HG02938 (cell line): ENCODE data around the gene RNF113B.

Experiments used
- ATAC-seq: cut with Tn5 transposase; IDR thresholded peaks from one replicate; pipeline ENCODE4 v1.9.1; 2021; ENCODE audit warnings: mild to moderate bottlenecking, moderate library complexity; ENCODE audit not compliant: unreplicated experiment

RNF113B gene

DNA sequence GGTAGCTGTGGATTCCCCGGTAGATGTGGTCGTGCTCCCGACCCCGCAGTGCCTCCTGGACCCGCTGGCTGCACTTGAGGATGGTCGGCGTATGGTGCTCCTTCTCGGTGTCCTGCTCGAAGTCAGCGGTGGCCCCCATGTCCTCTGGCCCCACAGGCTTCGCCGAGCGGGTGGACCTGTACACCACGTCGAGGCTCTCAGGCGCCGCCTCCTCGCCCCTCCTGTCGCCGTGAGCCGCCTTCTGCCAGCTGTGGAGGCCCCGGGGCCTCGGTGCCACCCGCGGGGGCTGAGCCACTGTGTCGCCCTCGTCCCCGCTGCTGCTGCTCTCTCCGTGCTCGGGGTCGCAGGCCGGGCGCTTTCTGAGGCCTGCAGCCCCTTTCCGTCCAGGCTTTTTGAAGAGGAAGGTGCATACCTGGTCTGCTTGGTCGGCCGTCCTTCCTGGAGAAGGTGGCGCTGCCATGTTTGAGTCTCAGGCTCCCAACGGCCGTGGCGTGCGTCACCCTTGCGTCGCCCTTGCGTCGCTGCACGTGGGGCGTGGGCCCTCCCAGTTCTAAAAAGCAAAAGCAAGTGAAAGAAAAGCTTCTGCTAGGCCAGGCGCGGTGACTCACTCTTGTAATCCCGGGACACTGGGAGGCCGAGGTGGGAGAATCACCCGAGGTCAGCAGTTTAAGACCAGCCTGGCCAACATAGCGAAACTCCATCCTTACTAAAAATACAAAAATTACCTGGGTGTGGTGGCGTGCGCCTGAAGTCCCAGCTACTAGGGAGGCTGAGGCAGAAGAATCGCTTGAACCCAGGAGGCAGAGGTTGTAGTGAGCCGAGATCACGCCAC, at the start of gene RNF113B:
TSS of gene RNF113B (minus strand) at position 493 of the 832 bp plus-strand sequence. CDS start at position 460, 33 bp downstream.
- no peak for ATAC-seq

DNA sequence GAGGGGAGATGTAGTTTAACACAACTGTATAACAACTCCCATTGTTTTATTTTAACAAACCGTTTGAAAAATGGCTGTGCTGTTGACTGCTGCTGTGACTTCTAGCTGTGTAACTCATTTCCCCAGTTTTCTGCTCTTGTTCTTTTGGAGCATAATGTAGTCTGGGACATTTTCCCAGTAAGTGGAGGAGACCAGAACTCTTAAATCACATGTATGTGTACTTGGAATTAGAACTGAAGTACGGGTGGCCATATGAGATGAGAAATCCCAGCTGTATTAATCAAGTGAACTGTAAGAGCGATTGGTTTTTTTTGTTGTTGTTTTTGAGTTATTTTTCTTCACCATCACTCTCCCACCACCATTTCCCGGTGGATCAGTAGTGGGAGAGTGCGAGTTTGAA, 49.4 kb upstream of the RNF113B start:
- ATAC-seq: no peak

DNA sequence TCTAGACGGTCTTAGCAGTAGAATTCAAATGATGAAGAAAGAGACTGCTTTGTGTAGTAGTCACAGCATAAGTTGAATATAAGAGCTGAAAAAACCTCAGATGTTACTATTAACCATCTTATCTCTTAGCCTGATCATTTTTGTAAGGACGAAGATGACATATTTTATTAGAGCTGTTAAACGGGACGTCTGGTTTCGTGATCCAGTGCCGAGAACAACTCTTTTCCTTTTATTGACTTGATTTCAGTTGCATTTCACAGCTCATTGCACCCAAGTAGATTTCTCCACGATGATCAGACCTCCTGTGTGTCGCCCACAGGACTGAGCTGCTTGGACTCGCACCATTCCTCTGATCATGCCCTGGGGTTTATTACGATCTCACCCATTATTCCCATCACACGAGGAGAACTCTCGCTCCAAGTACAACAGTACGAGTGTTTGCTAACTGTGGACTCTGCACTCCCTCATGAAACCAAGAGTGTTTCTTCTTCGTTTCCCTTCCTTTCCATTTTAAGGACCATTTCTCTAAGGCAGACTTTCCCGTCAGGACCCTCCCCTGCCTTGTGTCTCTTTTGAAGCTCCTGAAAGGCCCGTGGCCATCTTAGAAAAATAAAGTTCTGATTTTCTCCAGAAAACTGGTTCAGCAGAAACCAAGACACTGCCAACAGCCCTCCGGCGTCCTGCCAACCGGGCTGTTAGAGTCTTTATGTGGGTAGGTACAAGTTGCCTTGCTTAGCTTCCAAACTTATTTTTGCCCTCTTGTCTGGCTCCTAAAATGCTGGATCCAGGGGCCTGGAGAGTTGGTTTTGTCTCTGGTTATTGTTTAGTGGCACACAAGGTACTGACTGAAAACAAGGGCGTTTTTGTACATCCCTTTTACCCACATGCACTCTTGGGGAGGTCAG, 48.2 kb upstream of the RNF113B start:
- no peak for ATAC-seq

DNA sequence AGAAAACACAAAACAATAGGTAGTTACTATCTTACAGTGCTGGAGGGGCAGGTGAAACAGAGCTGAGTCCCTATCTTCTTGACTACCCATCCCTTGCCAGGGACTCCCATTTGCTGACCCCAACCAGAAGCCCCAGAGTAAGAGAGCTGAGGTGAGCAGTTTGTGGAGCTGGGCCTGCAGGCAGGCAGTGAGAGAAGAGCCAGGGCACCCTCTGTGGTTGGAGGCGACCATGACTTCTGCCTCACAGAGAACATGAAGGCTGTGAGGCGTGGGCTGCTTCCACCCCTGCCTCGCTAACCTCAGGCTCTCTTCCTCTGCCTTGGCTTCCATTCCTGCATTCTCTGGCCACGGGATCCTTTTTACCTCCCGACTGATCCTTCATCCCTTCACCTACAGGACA, 47.5 kb upstream of the RNF113B start:
- no peak for ATAC-seq

DNA sequence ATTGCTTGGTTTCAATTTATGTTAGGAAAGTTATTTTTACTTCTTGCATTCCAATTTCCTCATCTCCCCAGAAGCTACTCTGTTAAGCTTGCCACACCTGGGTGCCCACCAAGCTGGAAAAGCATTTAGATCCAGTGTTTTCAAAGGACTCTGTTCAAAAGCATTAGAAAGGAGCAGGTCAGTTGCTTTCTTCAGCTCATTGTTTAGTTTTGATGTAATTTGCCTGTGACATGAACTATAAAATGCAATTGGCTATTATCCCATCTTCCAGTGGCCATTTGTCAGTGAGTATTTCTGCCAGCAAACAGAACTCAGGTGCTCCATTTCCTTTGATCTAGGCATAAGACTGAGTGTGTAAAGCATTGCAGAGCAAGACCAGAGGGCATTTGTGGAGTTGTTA, 46.7 kb upstream of the RNF113B start:
- ATAC-seq: no peak

DNA sequence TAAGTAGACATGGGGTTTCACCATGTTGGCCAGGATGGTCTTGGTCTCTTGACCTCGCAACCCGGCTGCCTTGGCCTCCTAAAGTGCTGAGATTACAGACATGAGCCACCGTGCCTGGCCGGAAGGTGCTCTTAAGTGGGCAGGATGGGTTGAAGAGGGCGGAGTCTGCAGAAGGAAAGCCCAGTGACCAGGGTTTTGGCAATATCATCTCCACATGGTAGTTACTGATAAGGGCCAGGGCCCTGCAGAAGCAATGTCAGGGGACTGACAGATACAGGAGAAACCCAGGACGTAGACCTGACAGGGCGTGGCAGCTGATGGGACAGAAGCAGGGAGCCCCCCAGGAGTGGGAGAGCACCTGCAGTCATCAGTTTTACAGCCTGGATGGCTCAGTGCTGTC, 45.7 kb upstream of the RNF113B start:
- no peak for ATAC-seq

GRCh38 chr13:98222081-98222554, 45.0 kb upstream of the RNF113B start:
- no peak for ATAC-seq

DNA sequence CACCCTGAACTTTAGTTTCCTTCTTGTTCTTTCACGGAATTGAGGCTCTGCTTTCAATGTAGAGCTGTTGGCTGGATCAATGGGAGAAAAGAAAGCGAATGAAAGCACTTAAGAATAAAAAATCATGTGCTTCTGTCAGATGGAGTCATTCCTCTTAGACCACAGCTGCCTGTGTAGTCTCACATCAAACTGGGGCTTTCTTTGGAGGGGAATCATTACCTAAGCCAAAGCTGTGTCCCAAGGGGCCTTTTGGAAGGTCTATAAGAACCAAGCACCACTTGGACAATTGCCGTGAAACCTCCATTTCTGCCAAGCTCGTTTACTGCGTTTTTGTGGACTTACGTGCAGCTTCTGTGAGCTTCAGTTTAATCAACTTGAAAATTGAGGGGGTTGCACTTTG, 44.2 kb upstream of the RNF113B start:
- ATAC-seq: no peak

DNA sequence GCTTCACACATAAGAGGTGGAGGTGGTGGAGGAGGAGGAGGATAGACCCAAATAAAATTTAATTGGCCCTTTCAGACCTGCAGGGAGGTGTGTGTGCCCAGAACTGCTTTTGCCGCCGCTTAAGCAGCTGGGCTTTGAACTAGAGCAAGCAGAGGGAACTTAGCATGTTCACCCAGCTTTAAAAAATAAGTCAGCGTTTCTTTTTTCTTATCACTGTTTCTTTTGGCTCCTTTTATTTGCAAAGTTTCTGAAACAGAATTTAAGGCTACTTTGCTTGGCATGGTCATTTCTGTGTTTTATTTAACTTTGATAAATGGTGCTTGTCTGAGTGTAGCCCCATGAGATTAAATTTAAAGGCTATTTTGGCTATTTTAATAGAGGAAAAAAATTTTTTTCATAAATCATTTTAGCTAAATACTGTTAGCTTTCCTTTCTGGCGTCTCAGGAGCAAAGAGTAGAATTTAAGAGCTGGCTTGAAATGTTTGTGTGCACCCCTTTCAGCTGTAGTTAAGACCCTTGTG, 43.3 kb upstream of the RNF113B start:
- no peak for ATAC-seq

DNA sequence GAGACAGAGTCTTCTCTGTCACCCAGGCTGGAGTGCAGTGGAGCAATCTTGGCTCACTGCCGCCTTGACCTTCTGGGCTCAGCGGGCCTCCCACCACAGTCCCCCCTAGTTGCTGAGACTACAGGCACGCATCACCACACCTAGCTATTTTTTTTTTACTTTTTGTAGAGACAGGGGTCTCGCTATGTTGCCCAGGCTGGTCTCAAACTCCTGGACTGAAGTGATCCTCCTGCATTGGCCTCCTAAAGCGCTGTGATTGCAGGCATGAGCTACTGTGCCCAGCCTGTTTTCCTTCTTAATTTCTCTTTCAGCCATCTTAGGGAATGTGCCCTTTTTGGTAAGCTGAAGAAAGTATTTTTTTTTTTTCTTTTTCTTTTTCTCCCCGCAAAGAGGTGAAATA, 42.6 kb upstream of the RNF113B start:
- ATAC-seq: no peak

DNA sequence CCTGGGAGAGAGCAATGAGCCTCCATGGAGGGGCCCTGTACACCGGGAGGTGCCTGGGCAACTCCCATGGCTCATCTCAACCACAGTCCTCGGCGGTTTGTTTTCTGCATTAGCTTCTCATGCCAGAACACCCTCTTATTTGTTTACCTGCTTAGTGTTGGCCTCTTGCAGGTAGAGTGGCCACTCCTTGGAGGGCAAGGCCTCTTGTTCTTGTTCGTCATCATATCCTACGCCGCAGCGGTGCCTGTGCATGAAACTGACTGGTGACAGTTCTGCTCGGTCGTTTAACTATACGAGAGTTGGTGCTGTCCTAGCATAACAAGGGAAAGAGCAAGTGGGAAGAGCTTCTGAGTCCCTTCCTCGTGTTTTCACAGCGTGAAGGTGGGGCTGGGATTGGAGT, 40.5 kb upstream of the RNF113B start:
- no peak for ATAC-seq

GRCh38 chr13:98216711-98217285, 39.7 kb upstream of the RNF113B start:
- no peak for ATAC-seq

GRCh38 chr13:98216135-98216565, 39.1 kb upstream of the RNF113B start:
- no peak for ATAC-seq

DNA sequence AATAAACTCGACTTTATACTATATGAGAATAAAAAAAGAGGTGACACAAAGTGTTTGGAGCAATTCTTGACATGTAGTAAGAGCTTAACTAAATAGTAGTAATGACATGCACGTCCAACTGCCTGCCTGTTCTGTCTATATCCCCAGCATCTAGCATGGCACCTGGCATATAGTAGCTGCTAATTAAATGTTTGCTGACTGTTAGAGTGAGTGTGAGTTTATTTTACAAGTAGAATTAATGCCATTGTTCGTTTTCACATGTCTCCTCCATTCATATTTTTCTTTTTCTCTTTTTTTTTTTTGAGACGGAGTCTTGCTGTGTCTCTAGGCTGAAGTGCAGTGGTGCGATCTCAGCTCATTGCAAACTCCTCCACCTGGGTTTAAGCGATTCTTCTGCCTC, 38.4 kb upstream of the RNF113B start:
- no peak for ATAC-seq

DNA sequence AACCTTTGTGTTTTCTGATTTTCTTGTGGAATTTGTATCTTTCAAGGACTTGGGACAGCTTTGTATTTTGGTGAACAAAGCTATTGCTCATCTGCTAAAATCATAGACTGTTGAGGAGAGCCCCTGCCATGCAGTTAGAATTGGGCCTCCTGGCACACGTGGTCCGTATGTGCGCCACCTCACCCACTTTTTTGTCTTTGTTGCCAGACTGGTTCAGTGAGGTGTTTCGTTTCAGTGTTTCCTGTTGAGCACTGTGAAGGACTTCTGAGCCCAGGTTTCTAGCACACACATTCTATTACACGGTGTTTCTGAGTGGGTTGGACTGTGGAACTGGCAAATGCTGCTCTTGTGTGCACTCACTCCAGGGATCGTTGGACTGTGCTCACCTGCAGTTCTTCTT, 37.6 kb upstream of the RNF113B start:
- no peak for ATAC-seq

DNA sequence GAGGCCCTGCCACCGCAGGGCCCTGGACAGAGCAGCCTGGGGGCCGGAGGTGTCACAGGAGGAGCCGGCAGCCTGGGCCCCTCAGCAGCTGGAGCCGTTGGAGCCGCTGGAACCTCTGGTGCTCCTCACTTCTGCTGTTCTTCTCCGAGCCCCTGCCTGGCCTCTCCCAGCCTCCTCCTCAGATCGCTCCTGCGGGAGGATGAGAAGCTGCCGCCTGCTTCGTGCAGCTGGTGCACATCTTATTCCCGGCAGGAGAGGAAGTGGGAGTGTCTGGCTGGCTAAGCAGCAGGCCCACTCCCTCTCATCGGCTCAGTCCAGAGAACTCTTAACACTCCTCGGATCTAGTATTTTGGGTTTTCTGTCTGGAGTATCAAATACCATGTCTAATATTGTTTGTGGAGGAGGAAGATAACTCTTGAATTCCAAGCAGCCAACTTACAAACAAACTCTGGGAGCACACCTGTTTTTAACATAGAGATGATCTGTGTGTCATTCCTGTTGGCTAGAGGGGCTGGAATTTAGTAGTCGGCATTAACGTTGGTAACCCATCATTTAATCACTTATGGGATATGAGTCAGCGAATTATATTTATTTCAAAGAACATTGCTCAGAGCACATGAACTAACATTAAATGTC, 37.1 kb upstream of the RNF113B start:
- no peak for ATAC-seq

GRCh38 chr13:98213354-98213753, 36.3 kb upstream of the RNF113B start:
- no peak for ATAC-seq

- no peak for ATAC-seq
These were observed 35.7 kb upstream of the RNF113B start for GRCh38 chr13:98212763-98213162.

DNA sequence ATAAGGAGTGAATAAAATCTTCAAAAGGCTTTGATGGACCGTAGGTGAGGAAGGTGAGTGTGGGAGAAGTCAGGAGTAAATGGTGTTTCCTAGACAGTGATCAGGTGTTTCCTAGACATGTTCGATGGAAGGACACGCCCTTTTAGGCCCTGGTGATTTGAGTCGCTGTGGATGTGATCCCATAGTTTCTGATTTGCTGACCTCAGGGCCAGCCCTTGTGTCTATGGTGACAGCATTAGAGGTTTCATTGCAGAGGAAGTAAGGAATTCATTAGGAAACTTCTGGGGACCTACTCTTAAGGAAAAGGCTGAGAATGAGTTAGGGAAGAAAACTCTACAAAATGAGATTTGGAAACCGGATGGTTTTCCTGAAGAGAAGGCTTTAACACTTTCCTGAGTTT, 31.5 kb upstream of the RNF113B start:
- ATAC-seq: no peak

- ATAC-seq: no peak
These were observed 30.3 kb upstream of the RNF113B start for GRCh38 chr13:98207416-98207815.

- no peak for ATAC-seq
These were observed 29.9 kb upstream of the RNF113B start for GRCh38 chr13:98206946-98207345.
